ENCODE results near the gene IGF2R.

GRCh38 chr6:159941286-159942113, 27.4 kb upstream of the IGF2R start:
- TF ChIP-seq RAD21 (IDR thresholded peaks at IDR 0.05; ENCODE audit: low read depth) (peak; percentile 57), YY1 (IDR thresholded peaks at IDR 0.05; ENCODE audit: low read depth) (no peak), CEBPB (IDR thresholded peaks at IDR 0.05) (no peak), FOXM1 (IDR thresholded peaks at IDR 0.05; ENCODE audit: borderline replicate concordance, low read depth) (no peak), NFIC (IDR thresholded peaks at IDR 0.05) (no peak), REST (IDR thresholded peaks at IDR 0.05; ENCODE audit: low read depth) (no peak), EP300 (IDR thresholded peaks at IDR 0.05; ENCODE audit: borderline replicate concordance) (no peak), ZBTB7A (IDR thresholded peaks at IDR 0.05; ENCODE audit: low read depth) (no peak), TAF1 (IDR thresholded peaks at IDR 0.05; ENCODE audit: low read depth) (no peak), MAX (IDR thresholded peaks at IDR 0.05) (no peak)
- TF ChIP-seq, protein P1, sequence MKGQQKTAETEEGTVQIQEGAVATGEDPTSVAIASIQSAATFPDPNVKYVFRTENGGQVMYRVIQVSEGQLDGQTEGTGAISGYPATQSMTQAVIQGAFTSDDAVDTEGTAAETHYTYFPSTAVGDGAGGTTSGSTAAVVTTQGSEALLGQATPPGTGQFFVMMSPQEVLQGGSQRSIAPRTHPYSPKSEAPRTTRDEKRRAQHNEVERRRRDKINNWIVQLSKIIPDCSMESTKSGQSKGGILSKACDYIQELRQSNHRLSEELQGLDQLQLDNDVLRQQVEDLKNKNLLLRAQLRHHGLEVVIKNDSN (IDR thresholded peaks at IDR 0.05), result no peak

All from Ishikawa (cell line).